ENCODE results near the gene ZMAT5. TPM values are rescaled to one million over a fixed set of nuclear protein-coding genes. Genes with fewer than 3 reads are reported as not detected.

ZMAT5 gene
- total and polyA plus RNA-seq, 12 donors = 15.1 to 46.7 (median 21.0) TPM

- H3K9me3 ChIP-seq = no peaks in the 10 kb centered on the region
- ATAC-seq (no peak), DNase-seq (no peak)
- intact Hi-C loops (cut with DNase I) = loop anchor here in 1 of 10 donors (10.0 kb wide), 1 partner anchor 290 kb away; no protein-coding TSS in a partner anchor
- H3K27me3 ChIP-seq = peaks cover 5 to 53% (median 46%) of the 10 kb centered on the region in 7 donors
- H3K4me1 ChIP-seq = peaks cover 0 to 3% (median 0%) of the 10 kb centered on the region in 9 donors
- H3K27ac ChIP-seq = no peak overlapping the region
- TF ChIP-seq CTCF (IDR thresholded peaks at IDR 0.05) = no peak
- H3K4me3 ChIP-seq = no peak overlapping the region
- WGBS, 2 donors = 58 to 59% methylated on average over 13 of the region's 13 CpGs
- no peaks in the 10 kb centered on the region for H3K36me3 ChIP-seq
Observed at GRCh38 chr22:29715240-29715639, 51.6 kb downstream of the ZMAT5 start.

GRCh38 chr22:29713156-29713727 lies 53.6 kb downstream of the ZMAT5 start:
- Histone ChIP-seq H3K4me1 (peaks cover 0 to 3% (median 0%) of the 10 kb centered on the region in 9 donors), H3K27me3 (peaks cover 3 to 42% (median 29%) of the 10 kb centered on the region in 7 donors), H3K27ac (no peak overlapping the region), H3K9me3 (no peaks in the 10 kb centered on the region), H3K4me3 (no peak overlapping the region), H3K36me3 (no peaks in the 10 kb centered on the region)
- ATAC-seq (no peak), DNase-seq (no peak)
- TF ChIP-seq CTCF (IDR thresholded peaks at IDR 0.05) = no peak
- 60 to 64% methylated on average over 8 of the region's 8 CpGs for WGBS, 2 donors
- intact Hi-C loops (cut with DNase I) = loop anchor here in 1 of 10 donors (10.0 kb wide), 1 partner anchor 292 kb away; no protein-coding TSS in a partner anchor

- no peak overlapping the region for H3K4me3 ChIP-seq
- TF ChIP-seq CTCF (IDR thresholded peaks at IDR 0.05) = no peak
- no peak for ATAC-seq
- DNase-seq = no peak
- H3K4me1 ChIP-seq = peaks cover 0 to 3% (median 0%) of the 10 kb centered on the region in 9 donors
- H3K27me3 ChIP-seq = peaks cover 5 to 39% (median 22%) of the 10 kb centered on the region in 7 donors
- intact Hi-C loops (cut with DNase I) = loop anchor here in 1 of 10 donors (10.0 kb wide), 1 partner anchor 293 kb away; no protein-coding TSS in a partner anchor
- no peaks in the 10 kb centered on the region for H3K36me3 ChIP-seq
- H3K9me3 ChIP-seq = no peaks in the 10 kb centered on the region
- 77 to 79% methylated on average over 2 of the region's 2 CpGs for WGBS, 2 donors
- no peak overlapping the region for H3K27ac ChIP-seq
Observed at GRCh38 chr22:29712119-29712518, 54.7 kb downstream of the ZMAT5 start.

GRCh38 chr22:29710922-29711593 lies 55.7 kb downstream of the ZMAT5 start:
- no peaks in the 10 kb centered on the region for H3K9me3 ChIP-seq
- 40 to 41% methylated on average over 18 of the region's 18 CpGs for WGBS, 2 donors
- no peak for TF ChIP-seq CTCF (IDR thresholded peaks at IDR 0.05)
- H3K4me3 ChIP-seq = no peak overlapping the region
- DNase-seq = peak; percentile 16 to 73
- peaks cover 0 to 3% (median 0%) of the 10 kb centered on the region in 9 donors for H3K4me1 ChIP-seq
- peak in 7 of 8 donors; percentile 41 to 88 (median 83) for ATAC-seq
- no peaks in the 10 kb centered on the region for H3K36me3 ChIP-seq
- intact Hi-C loops (cut with DNase I) = loop anchor here in 1 of 10 donors (10.0 kb wide), 1 partner anchor 294 kb away; no protein-coding TSS in a partner anchor
- no peak overlapping the region for H3K27ac ChIP-seq
- H3K27me3 ChIP-seq = peaks cover 5 to 45% (median 29%) of the 10 kb centered on the region in 7 donors
